Jurkat, Clone E6-1 (cell line): ENCODE data around the gene TRIM39.

ENCODE experiments used
- DNase-seq: peaks from one replicate; pipeline ENCODE4 v3.0.0-alpha.2; 2011; ENCODE audit warnings: low read depth, low spot score
- H3K4me3 ChIP-seq: 2 replicates; pipeline ENCODE4 v1.5.1; 2011; ENCODE audit warnings: mild to moderate bottlenecking, low read length, control low read depth, moderate library complexity

TRIM39 gene

DNA sequence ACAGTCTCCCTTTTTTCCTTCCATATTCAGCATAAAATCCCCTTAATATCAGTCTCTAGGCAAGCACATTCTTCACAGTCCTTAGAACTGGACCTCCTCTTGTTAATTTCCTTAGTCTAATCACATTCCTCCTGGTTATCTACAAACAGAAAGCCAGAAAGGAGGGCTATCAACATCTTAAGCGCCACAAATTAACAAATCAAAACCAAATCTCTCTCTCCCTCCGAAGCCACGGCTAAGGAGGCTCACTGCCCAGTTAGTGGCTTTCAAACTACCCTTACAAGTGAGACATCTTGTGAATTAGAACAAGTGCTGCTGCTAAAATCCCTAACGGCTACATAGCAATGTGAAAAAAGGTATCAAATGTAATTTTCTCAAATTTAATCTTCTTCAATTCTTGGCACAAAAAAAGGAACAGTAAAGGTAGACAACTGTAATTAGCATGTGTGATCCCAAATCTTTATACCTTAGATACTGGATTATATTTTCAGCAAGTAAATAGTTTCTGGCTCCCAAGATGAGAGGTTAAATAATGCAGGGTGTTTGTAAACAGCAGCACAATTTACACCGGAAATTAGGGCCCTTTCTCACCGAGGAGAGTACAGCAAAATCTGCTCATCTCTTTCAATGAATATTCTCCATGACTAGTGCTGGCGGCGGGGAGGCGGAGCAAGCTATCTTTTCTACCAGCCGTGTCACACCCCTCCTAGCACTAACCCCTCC is 1.4 kb upstream of the TRIM39 start:
- DNase-seq = peak; percentile 70
- H3K4me3 ChIP-seq = peak overlapping the region; percentile 91

GRCh38 chr6:30325873-30326525 is 728 bp upstream of the TRIM39 start:
- H3K4me3 ChIP-seq = peak overlapping the region; percentile 91
- peak; percentile 58 for DNase-seq

DNA sequence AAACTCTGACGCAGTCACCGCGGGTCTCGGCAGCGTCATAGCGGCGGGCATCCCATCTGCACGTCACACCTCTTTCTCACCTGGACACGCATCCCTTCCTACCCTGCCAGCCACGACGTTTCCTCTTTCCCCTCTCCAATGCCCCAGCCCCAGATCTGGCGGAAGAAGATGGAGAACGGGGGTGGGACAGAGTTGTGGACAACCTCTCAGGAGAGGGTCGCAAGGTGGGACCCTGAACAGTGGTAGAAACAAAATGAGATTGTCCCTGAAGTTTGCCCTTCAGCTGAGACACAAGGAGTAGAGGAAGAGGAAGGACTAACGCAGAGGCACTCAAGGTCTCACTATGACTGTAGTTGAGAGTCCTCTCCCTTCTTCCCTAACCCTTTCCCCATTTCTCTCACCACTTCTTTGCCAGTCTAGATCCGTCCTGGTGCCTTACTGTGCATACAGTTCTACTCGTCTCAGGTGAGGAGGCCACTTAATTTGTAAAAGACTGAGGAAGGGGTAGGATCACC is 562 bp downstream of the TRIM39 start:
- H3K4me3 ChIP-seq = peak overlapping the region; percentile 91
- DNase-seq = no peak

DNA sequence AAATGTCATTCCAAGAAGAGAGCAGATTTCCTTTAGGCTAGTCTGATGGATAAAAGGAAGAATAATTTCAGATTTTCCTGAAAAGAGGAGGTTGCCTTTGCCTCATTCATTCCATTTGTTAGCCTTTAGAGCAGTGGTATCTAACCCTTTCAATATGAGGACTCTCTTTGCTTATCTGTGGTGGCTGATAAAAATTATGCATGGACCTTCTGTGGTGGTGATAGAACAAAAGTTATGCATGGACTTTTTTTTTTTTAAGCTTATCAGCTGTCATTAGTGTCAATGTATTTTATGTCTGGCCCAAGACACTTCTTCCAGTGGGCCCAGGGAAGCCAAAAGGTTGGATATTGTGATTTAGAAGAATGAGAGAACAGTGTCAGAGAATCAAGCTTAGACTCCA is 1.7 kb downstream of the TRIM39 start:
- DNase-seq = no peak
- no peak overlapping the region for H3K4me3 ChIP-seq

DNA sequence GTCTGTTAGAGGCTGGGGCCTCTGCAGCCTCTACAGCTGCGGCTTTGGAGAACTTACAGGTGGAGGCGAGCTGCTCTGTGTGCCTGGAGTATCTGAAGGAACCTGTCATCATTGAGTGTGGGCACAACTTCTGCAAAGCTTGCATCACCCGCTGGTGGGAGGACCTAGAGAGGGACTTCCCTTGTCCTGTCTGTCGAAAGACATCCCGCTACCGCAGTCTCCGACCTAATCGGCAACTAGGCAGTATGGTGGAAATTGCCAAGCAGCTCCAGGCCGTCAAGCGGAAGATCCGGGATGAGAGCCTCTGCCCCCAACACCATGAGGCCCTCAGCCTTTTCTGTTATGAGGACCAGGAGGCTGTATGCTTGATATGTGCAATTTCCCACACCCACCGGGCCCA is 2.6 kb downstream of the TRIM39 start:
- no peak for DNase-seq
- no peak overlapping the region for H3K4me3 ChIP-seq

DNA sequence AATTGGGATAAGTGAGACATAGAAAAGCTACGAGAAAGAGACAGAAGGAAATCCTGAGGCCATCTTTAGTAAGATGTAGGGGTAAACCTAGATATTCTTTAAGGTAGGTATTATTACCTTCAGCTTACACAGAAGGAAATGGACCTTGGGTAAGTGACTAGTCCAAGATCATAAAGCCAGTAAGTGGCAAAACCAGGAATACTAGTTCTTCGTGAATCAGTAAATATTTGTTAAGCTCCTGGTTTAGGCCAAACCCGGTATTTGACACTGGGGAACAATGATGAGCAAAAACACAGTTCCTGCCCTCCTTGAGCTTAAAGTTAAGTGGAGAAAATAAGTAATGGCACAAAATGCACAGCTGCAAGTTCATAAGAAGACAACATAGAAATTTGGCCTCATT is 5.3 kb downstream of the TRIM39 start:
- DNase-seq = no peak
- H3K4me3 ChIP-seq = no peak overlapping the region

DNA sequence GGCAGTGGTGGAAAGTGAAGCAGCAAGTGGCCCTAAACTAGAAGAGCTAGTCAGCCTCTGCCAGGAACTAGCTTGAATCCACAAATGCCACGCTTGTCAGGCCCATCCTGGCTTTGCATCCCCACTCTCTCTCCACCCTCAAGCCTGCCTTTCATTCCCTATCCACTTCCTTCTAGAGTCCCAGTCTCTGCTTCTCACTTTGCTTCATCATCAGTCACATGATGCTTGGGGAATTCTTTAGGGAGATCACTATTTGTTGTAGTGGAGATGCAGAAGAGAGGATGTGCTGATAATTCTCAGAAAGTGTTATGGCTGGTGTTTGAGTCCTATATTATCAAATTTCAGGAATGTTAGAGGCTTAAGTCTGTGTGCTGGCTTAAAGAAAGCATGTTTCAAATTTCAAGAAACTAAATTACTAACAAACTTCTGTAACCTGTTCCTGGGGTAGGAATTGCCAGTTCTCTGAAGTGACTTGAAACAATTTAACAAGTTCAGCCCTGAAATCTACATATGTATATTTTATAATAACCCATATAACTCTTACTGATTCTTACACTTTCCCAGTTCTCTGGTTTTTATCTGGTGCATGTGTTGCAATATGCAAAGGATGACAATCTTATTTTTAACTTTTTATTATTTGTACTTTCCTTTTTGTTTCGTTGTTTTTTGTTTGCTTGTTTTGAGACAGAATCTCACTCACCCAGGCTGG is 7.5 kb downstream of the TRIM39 start:
- DNase-seq = no peak
- H3K4me3 ChIP-seq = no peak overlapping the region

DNA sequence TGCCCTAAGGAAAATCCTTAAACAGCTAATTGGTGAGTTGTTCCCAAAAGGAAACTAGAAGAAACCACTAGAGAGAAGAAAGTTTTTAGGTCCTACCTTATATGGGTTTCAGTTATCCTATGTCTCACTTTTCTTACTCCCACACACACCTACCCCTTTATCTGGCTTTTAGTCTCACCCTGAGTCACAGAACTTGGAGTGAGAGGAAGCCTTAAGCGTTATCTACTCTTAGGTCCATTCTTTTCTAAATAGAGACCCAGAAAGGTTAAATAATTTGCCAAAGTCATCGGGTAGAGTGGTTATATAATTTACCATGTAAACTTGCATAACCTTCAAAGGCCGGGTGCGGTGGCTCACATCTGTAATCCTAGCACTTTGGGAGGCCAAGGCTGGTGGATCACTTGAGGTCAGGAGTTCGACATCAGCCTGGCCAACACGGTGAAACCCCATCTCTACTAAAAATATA is 13.9 kb downstream of the TRIM39 start:
- no peak for DNase-seq
- no peak overlapping the region for H3K4me3 ChIP-seq

- no peak overlapping the region for H3K4me3 ChIP-seq
- no peak for DNase-seq
Measured at GRCh38 chr6:30341218-30341617, 14.5 kb downstream of the TRIM39 start.

GRCh38 chr6:30341728-30342127 is 15.0 kb downstream of the TRIM39 start:
- H3K4me3 ChIP-seq = no peak overlapping the region
- no peak for DNase-seq

GRCh38 chr6:30344191-30344867 is 17.6 kb downstream of the TRIM39 start:
- no peak for DNase-seq
- peak overlapping the region; percentile 75 for H3K4me3 ChIP-seq

DNA sequence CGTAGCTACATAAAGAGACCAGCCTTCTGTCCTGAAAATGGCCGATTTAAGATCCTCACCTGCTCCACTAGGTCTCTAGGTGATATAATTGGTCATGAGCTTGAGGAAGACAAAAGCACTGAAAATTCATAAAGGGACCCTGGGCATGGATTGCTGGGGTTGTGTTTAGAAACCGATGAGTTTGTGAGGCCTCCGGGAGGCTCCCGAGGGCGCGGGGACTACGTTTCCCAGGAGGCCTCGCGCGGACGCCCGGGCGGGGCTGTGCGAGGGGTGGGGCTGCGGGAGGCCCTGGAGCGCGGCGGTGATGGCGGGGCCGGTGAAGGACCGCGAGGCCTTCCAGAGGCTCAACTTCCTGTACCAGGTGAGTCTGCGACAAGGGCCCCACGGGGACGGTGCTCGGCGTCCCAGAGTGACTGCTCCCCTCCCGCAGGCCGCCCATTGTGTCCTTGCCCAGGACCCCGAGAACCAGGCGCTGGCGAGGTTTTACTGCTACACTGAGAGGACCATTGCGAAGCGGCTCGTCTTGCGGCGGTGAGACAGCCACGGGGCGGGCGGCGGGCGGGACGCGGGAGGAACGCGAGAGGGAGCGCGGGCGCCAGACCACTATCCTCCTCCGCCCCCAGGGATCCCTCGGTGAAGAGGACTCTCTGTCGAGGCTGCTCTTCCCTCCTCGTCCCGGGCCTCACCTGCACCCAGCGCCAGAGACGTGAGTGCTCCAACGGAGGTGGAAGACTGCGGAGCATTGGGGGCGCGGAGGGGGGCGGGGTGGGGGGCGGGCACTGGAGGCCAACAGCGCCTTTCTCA is 18.3 kb downstream of the TRIM39 start, which contains the start of gene RPP21:
Gene RPP21 (plus strand): TSS at position 289 of the 804 bp plus-strand sequence. CDS start 16 bp downstream, at position 305.
- peak within 1 kb of the TSS; percentile 75 for H3K4me3 ChIP-seq
- DNase-seq = peak; percentile 63

DNA sequence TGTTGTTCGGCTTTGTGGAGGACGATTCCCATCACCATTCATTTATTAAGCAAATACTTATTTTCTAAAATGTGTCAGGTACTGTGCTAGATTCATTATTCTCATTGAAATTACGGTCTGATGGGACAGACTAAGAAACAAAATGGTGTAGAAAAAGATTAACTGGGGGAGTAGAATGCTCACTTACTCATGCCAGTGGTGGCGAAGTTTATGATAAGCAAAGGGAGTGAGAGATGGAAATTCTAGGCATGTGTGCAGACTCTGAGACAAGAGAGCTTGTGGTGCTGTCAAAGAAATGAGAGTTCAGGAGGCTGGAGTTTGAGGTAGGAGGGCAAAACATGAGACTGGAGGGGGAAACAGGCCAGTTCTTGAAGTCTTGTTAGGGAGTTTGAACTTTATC is 19.1 kb downstream of the TRIM39 start:
- peak overlapping the region; percentile 75 for H3K4me3 ChIP-seq
- DNase-seq = no peak

GRCh38 chr6:30348957-30349356 is 22.2 kb downstream of the TRIM39 start:
- no peak overlapping the region for H3K4me3 ChIP-seq
- DNase-seq = no peak

DNA sequence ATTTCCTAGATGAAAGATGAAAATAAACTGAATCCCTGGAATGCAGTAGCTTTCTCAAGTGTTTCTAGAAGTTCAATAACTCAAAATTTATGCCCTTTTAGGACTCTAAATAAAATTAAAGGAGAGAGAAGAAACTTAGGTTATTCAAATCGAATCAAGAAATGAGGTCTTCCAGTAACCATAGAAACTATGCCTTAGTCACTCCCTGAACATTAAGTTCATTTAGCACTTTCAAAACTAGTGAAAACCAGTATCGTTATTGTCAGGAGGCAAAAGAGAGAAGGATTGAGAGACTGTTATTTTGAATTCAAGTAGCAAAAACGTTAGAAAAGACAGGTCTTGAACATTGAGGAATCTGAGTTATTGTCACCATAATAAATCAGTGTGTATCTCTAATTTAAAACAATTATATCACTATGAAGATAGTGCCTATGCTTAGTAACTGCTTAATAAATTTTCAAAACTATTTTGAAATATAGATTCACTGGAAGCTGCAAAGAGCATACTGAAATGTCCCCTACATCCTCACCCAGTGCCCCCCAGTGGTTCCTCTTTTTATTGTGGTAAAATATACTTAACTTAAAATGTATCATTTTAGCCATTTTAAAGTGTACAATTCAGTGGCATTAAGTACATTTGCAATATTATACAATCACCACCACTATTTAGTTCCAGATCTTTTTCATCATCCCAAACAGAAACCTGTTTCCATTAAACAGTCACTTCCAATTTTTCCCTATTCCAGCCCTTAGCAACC is 22.9 kb downstream of the TRIM39 start:
- no peak for DNase-seq
- H3K4me3 ChIP-seq = no peak overlapping the region

DNA sequence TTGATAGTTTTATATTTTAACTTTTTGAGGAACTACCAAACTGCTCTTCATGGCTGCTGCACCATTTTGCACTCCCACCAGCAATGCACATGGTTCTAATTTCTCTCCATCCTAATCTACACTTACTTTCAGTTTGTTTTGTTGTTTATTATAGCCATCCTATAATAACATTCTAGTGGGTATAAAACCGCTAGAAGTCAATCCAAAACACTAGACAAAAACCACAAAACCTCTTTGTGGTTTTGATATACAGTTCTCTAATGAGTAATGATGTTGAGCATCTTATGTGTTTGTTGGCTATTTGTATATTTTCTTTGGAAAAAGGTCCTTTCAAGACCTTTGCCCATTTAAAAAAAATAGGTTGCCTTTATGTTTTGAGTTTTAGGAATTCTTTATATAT is 23.8 kb downstream of the TRIM39 start:
- H3K4me3 ChIP-seq = no peak overlapping the region
- no peak for DNase-seq

DNA sequence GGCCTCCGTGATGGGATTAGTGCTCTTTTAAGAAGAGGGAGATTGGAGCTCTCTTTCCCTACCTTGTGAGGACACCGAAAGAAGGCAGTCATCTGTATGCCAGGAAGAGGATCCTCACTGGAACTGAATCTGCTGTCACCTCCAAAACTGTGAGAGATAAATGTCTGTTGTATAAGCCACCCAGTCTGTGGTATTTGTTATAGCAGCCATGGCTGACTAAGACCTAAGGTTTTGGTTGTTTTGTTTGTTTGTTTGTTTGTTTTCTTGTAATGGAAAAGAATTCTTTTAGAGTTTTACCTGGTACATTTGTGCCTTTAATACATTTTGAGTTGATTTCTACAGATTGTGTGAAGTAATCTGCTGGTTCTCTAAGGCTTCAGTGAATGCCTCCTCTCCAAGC is 25.8 kb downstream of the TRIM39 start:
- H3K4me3 ChIP-seq = no peak overlapping the region
- DNase-seq = no peak

- DNase-seq = no peak
Measured at GRCh38 chr6:30355281-30355680, 28.6 kb downstream of the TRIM39 start.

More at GRCh38 chr6:30355281-30355680, 28.6 kb downstream of the TRIM39 start:
- H3K4me3 ChIP-seq = no peak overlapping the region
